ENCODE data around the gene MACROD2. TPM values are rescaled to one million over a fixed set of nuclear protein-coding genes. Genes with fewer than 3 reads are reported as not detected.

The MACROD2 gene
- total and polyA plus RNA-seq, 2 donors (not counting 1 experiment from before 2014, with no cell fraction given), result 5.3 to 6.7 TPM

GRCh38 chr20:15550116-15550870 is 1555.0 kb downstream of the MACROD2 start:
- H3K36me3 ChIP-seq (replicated peaks in 1 of 2; ENCODE audit: control extremely low read depth in 1 of 2, control insufficient read depth in 1 of 2, extremely low read depth in 1 of 2, insufficient read depth in 2 of 2, low read length in 1 of 2), result no peaks in the 10 kb centered on the region
- Mint-ChIP-seq H3K27me3 (peaks cover 6% of the 10 kb centered on the region), H3K4me3 (no peak overlapping the region), H3K27ac (no peak overlapping the region), H3K9me3 (ENCODE audit: insufficient read depth) (peaks cover 10% of the 10 kb centered on the region), H3K4me1 (no peaks in the 10 kb centered on the region)
- no peak for DNase-seq
- ATAC-seq (ENCODE audit: low read depth), result no peak
- no peak overlapping the region for H3K4me3 ChIP-seq (ENCODE audit: control extremely low read depth in 1 of 5, extremely low read depth in 1 of 5, insufficient read depth in 1 of 5, low read depth in 2 of 5, low read length in 4 of 5)
- H2AFZ ChIP-seq (ENCODE audit: insufficient read depth, low read depth, low read length, poor library complexity, severe bottlenecking), result no peak overlapping the region
- no peaks in the 10 kb centered on the region for H3K79me2 ChIP-seq (ENCODE audit: control insufficient read depth, insufficient read depth, low read length)
- H3K9me3 ChIP-seq (ENCODE audit: control extremely low read depth in 1 of 3, control insufficient read depth in 2 of 3, insufficient read depth in 1 of 3, low read length in 2 of 3), result peaks cover 0 to 21% (median 13%) of the 10 kb centered on the region in 3 donors
- intact Hi-C loops (cut with micrococcal nuclease), result no loop called here
- no peaks in the 10 kb centered on the region for H3K4me1 ChIP-seq (ENCODE audit: control insufficient read depth in 2 of 2, insufficient read depth in 2 of 2, low read length in 2 of 2)
- ChIA-PET CTCF (no interaction called here), POLR2A (no interaction called here)
- H3K27me3 ChIP-seq (replicated peaks in 1 of 4; ENCODE audit: control extremely low read depth in 1 of 4, control insufficient read depth in 3 of 4, insufficient read depth in 4 of 4, low read length in 3 of 4), result peaks cover 0 to 2% (median 0%) of the 10 kb centered on the region in 4 experiments
- H4K20me1 ChIP-seq (ENCODE audit: control insufficient read depth, insufficient read depth, low read length, poor library complexity, severe bottlenecking), result no peaks in the 10 kb centered on the region
- TF ChIP-seq CTCF (IDR thresholded peaks at IDR 0.05), result no peak
- TF ChIP-seq EZH2 (IDR thresholded peaks at IDR 0.05; ENCODE audit: borderline replicate concordance, insufficient read depth, low read depth, low read length, poor library complexity, severe bottlenecking), result no peak
- H3K4me2 ChIP-seq (replicated peaks; ENCODE audit: low read depth, low read length, poor library complexity, severe bottlenecking), result no peak overlapping the region
- WGBS (ENCODE audit: insufficient coverage), result no CpG with 5 or more reads among the region's 2 CpGs
- no peak overlapping the region for H3K27ac ChIP-seq (ENCODE audit: low read length in 2 of 2)
- H3K9ac ChIP-seq (ENCODE audit: low read length), result no peak overlapping the region

- Histone ChIP-seq H3K9ac (ENCODE audit: low read length) (no peak overlapping the region), H3K4me3 (ENCODE audit: control extremely low read depth in 1 of 5, extremely low read depth in 1 of 5, insufficient read depth in 1 of 5, low read depth in 2 of 5, low read length in 4 of 5) (no peak overlapping the region), H3K9me3 (ENCODE audit: control extremely low read depth in 1 of 3, control insufficient read depth in 2 of 3, insufficient read depth in 1 of 3, low read length in 2 of 3) (peaks cover 0 to 21% (median 13%) of the 10 kb centered on the region in 3 donors), H3K79me2 (ENCODE audit: control insufficient read depth, insufficient read depth, low read length) (no peaks in the 10 kb centered on the region), H3K4me2 (replicated peaks; ENCODE audit: low read depth, low read length, poor library complexity, severe bottlenecking) (no peak overlapping the region), H3K27ac (ENCODE audit: low read length in 2 of 2) (no peak overlapping the region), H2AFZ (ENCODE audit: insufficient read depth, low read depth, low read length, poor library complexity, severe bottlenecking) (no peak overlapping the region), H3K4me1 (ENCODE audit: control insufficient read depth in 2 of 2, insufficient read depth in 2 of 2, low read length in 2 of 2) (no peaks in the 10 kb centered on the region), H4K20me1 (ENCODE audit: control insufficient read depth, insufficient read depth, low read length, poor library complexity, severe bottlenecking) (no peaks in the 10 kb centered on the region), H3K27me3 (replicated peaks in 1 of 4; ENCODE audit: control extremely low read depth in 1 of 4, control insufficient read depth in 3 of 4, insufficient read depth in 4 of 4, low read length in 3 of 4) (peaks cover 0 to 2% (median under 1%) of the 10 kb centered on the region in 4 experiments), H3K36me3 (replicated peaks in 1 of 2; ENCODE audit: control extremely low read depth in 1 of 2, control insufficient read depth in 1 of 2, extremely low read depth in 1 of 2, insufficient read depth in 2 of 2, low read length in 1 of 2) (no peaks in the 10 kb centered on the region)
- intact Hi-C loops (cut with micrococcal nuclease), result no loop called here
- Mint-ChIP-seq H3K4me3 (no peak overlapping the region), H3K27ac (no peak overlapping the region), H3K4me1 (no peaks in the 10 kb centered on the region), H3K9me3 (ENCODE audit: insufficient read depth) (peaks cover 7% of the 10 kb centered on the region), H3K27me3 (peaks cover 22% of the 10 kb centered on the region)
- ATAC-seq (ENCODE audit: low read depth) (no peak), DNase-seq (no peak)
- ChIA-PET CTCF (interaction anchor here (0.7 to 1.5 kb wide), 2 partner anchors 46 to 98 kb away, joined by 4 to 5 read pairs; no protein-coding TSS in a partner anchor), POLR2A (no interaction called here)
- TF ChIP-seq EZH2 (IDR thresholded peaks at IDR 0.05; ENCODE audit: borderline replicate concordance, insufficient read depth, low read depth, low read length, poor library complexity, severe bottlenecking), result no peak
- TF ChIP-seq CTCF (IDR thresholded peaks at IDR 0.05), result no peak
- no CpG with 5 or more reads among the region's 2 CpGs for WGBS (ENCODE audit: insufficient coverage)
Measured at GRCh38 chr20:15555913-15556312, 1560.6 kb downstream of the MACROD2 start.
